Activated T-cell treated with anti-CD3 and anti-CD28 coated beads, Interleukin-2, amount 50 U/mL, for 24 hours (primary cell): ENCODE data around the gene ATP10A.

ENCODE experiments used
- DNase-seq: peaks from one replicate; pipeline ENCODE4 v3.0.0-alpha.2; 2020
- H3K27ac Mint-ChIP-seq: 2 replicates; pipeline ENCODE4 v1.8.0; 2020; ENCODE audit warnings: mild to moderate bottlenecking, mixed read lengths
- H3K27me3 Mint-ChIP-seq: 2 replicates; pipeline ENCODE4 v1.8.0; 2020; ENCODE audit warnings: mixed read lengths
- H3K36me3 Mint-ChIP-seq: 2 replicates; pipeline ENCODE4 v1.8.0; 2020; ENCODE audit warnings: low read depth, mixed read lengths
- H3K4me1 Mint-ChIP-seq: 2 replicates; pipeline ENCODE4 v1.8.0; 2020; ENCODE audit warnings: low read depth, mixed read lengths
- H3K4me3 Mint-ChIP-seq: 2 replicates; pipeline ENCODE4 v1.8.0; 2020; ENCODE audit warnings: mild to moderate bottlenecking, moderate library complexity, mixed read lengths
- H3K9me3 Mint-ChIP-seq: 2 replicates; pipeline ENCODE4 v1.8.0; 2020; ENCODE audit warnings: mixed read lengths

The ATP10A gene

DNA sequence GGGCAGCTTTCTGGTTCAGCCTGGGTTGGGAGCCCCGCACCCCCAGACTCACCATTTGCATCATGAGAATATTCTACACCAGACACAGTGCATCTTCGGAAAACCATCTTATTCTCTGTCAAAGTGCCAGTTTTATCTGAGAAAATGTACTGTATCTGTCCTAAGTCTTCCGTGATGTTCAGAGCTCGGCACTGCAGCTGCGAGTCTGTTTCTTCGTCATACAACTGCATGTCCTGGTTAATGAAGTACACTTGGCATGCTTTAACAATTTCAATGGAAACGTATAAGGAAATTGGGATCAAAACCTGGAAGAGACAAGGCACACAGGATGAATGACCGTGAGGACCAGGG lies 141.5 kb downstream of the ATP10A start:
- H3K9me3 Mint-ChIP-seq, result no peaks in the 10 kb centered on the region
- H3K27ac Mint-ChIP-seq, result no peak overlapping the region
- no peaks in the 10 kb centered on the region for H3K27me3 Mint-ChIP-seq
- DNase-seq, result no peak
- H3K4me1 Mint-ChIP-seq, result no peaks in the 10 kb centered on the region
- H3K4me3 Mint-ChIP-seq, result no peak overlapping the region
- peaks cover 89% of the 10 kb centered on the region for H3K36me3 Mint-ChIP-seq

- H3K9me3 Mint-ChIP-seq, result no peaks in the 10 kb centered on the region
- no peak for DNase-seq
- peaks cover 90% of the 10 kb centered on the region for H3K36me3 Mint-ChIP-seq
- H3K4me1 Mint-ChIP-seq, result no peaks in the 10 kb centered on the region
- no peaks in the 10 kb centered on the region for H3K27me3 Mint-ChIP-seq
- no peak overlapping the region for H3K4me3 Mint-ChIP-seq
- no peak overlapping the region for H3K27ac Mint-ChIP-seq
Measured at GRCh38 chr15:25719101-25719985, 143.8 kb downstream of the ATP10A start.

- no peaks in the 10 kb centered on the region for H3K27me3 Mint-ChIP-seq
- no peak overlapping the region for H3K4me3 Mint-ChIP-seq
- H3K36me3 Mint-ChIP-seq, result peaks cover 89% of the 10 kb centered on the region
- H3K4me1 Mint-ChIP-seq, result no peaks in the 10 kb centered on the region
- H3K9me3 Mint-ChIP-seq, result no peaks in the 10 kb centered on the region
- no peak for DNase-seq
- H3K27ac Mint-ChIP-seq, result no peak overlapping the region
Measured at GRCh38 chr15:25718597-25718996, 144.5 kb downstream of the ATP10A start.

DNA sequence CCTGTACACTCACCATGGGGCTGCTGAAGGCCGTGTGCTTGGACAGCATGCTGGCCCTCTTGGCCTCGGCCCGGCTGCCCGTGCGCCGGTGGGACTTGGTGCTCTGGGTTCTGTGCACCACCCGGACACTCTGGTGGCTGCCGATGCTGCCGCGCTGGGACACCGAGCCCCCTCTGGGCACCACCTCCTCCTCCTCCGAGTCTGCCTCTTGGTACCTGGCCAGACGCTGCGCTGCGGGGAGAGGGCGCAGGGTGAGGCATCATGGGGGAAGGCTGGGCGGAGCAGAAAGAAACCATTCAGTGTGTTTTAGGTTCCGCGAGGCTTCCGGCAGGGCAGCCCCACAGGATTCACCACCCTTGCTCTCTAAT lies 145.0 kb downstream of the ATP10A start:
- Mint-ChIP-seq H3K4me3 (no peak overlapping the region), H3K36me3 (peaks cover 90% of the 10 kb centered on the region), H3K27me3 (no peaks in the 10 kb centered on the region), H3K27ac (no peak overlapping the region), H3K9me3 (no peaks in the 10 kb centered on the region), H3K4me1 (no peaks in the 10 kb centered on the region)
- DNase-seq, result peak; percentile 29

GRCh38 chr15:25717457-25718168 lies 145.5 kb downstream of the ATP10A start:
- no peaks in the 10 kb centered on the region for H3K27me3 Mint-ChIP-seq
- no peaks in the 10 kb centered on the region for H3K9me3 Mint-ChIP-seq
- H3K36me3 Mint-ChIP-seq, result peaks cover 89% of the 10 kb centered on the region
- no peak overlapping the region for H3K27ac Mint-ChIP-seq
- H3K4me1 Mint-ChIP-seq, result no peaks in the 10 kb centered on the region
- peak; percentile 20 for DNase-seq
- no peak overlapping the region for H3K4me3 Mint-ChIP-seq

DNA sequence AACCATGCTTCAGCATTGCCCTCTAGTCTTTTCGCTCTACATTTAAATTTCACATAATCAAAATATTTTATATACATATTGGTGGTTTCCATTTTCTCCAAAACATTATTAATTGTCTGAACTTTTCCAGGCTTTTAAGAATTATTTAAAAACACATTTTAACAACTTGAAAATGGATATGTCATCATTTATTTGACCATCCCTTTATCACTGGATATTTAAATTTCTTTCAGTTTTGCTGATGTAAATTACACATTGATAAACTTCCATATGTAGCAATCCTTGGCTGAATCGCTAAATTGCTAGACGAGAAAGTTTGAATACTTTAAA lies 146.0 kb downstream of the ATP10A start:
- Mint-ChIP-seq H3K9me3 (no peaks in the 10 kb centered on the region), H3K4me3 (no peak overlapping the region), H3K36me3 (peaks cover 89% of the 10 kb centered on the region), H3K27ac (no peak overlapping the region), H3K27me3 (no peaks in the 10 kb centered on the region), H3K4me1 (no peaks in the 10 kb centered on the region)
- DNase-seq, result no peak

GRCh38 chr15:25716414-25717126 lies 146.6 kb downstream of the ATP10A start:
- H3K27ac Mint-ChIP-seq, result peak overlapping the region; percentile 29
- H3K9me3 Mint-ChIP-seq, result no peaks in the 10 kb centered on the region
- DNase-seq, result peak; percentile 3
- no peak overlapping the region for H3K4me3 Mint-ChIP-seq
- H3K4me1 Mint-ChIP-seq, result no peaks in the 10 kb centered on the region
- peaks cover 89% of the 10 kb centered on the region for H3K36me3 Mint-ChIP-seq
- H3K27me3 Mint-ChIP-seq, result no peaks in the 10 kb centered on the region

DNA sequence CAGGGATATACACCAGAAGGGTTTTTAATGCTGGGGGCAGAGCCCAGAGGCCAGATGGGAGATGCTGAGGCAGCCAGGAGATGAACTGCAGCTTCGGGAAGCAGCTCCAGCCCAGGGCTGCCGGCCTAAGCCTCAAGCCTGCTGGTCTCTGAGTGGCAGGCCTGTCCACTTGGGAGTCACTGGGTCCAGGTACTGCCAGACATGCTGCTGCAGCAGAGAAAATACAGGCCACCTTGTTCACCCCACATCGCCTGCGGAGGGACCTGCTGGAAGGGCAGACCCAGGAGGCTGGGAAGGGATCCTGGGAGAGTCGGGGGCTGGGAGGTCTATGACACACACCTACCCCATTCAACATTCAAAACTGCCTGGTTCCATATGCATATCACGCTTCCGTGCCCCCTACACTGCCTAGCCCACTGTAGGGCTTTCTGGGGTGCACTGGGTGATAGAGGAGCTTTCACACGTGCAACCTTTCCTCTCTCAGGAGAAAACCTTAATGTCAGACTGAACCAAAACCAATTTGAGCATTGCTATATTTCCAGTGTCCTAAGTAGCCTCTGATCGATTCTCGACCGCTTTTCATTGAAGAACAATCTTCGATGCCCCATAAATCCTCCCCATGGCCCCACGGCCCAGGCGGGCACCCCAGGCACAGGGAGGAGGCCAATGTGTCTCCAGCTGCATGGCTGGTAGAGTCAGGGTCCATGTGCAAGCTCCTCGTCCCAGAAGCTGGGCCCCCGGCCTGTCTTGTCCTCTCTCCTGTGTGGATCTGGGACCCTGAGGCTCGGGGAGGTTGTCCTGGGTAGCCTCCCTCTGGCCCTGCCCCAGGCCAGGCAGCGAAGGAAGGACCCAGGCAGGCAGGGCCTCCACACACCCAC lies 147.4 kb downstream of the ATP10A start:
- Mint-ChIP-seq H3K9me3 (no peaks in the 10 kb centered on the region), H3K36me3 (peaks cover 88% of the 10 kb centered on the region), H3K4me1 (no peaks in the 10 kb centered on the region), H3K4me3 (no peak overlapping the region), H3K27ac (peak overlapping the region; percentile 37), H3K27me3 (no peaks in the 10 kb centered on the region)
- DNase-seq, result peak; percentile 28

DNA sequence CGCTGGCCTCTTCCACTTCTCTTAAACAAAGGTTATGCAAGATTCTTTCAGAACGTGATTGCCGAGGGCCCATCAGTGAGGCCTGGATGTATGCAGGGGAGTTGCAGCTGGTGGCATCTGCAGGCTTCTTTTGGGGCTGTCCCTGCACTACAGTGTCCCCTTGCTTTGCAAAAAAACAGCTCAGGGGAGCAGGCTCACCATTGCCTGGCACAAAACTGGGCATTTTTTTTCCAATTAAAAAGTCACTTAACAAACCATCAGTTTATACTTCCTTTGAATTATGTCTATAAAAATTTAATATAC lies 148.6 kb downstream of the ATP10A start:
- no peaks in the 10 kb centered on the region for H3K9me3 Mint-ChIP-seq
- H3K27ac Mint-ChIP-seq, result no peak overlapping the region
- H3K4me3 Mint-ChIP-seq, result no peak overlapping the region
- DNase-seq, result peak; percentile 12
- no peaks in the 10 kb centered on the region for H3K4me1 Mint-ChIP-seq
- peaks cover 82% of the 10 kb centered on the region for H3K36me3 Mint-ChIP-seq
- no peaks in the 10 kb centered on the region for H3K27me3 Mint-ChIP-seq

- H3K4me3 Mint-ChIP-seq, result no peak overlapping the region
- H3K27ac Mint-ChIP-seq, result no peak overlapping the region
- no peaks in the 10 kb centered on the region for H3K4me1 Mint-ChIP-seq
- H3K9me3 Mint-ChIP-seq, result no peaks in the 10 kb centered on the region
- peak; percentile 21 for DNase-seq
- H3K27me3 Mint-ChIP-seq, result no peaks in the 10 kb centered on the region
- peaks cover 82% of the 10 kb centered on the region for H3K36me3 Mint-ChIP-seq
Measured at GRCh38 chr15:25713736-25714537, 149.2 kb downstream of the ATP10A start.

- Mint-ChIP-seq H3K4me1 (no peaks in the 10 kb centered on the region), H3K27me3 (no peaks in the 10 kb centered on the region), H3K4me3 (no peak overlapping the region), H3K27ac (no peak overlapping the region), H3K9me3 (no peaks in the 10 kb centered on the region), H3K36me3 (peaks cover 81% of the 10 kb centered on the region)
- no peak for DNase-seq
Measured at GRCh38 chr15:25712961-25713355, 150.2 kb downstream of the ATP10A start.

DNA sequence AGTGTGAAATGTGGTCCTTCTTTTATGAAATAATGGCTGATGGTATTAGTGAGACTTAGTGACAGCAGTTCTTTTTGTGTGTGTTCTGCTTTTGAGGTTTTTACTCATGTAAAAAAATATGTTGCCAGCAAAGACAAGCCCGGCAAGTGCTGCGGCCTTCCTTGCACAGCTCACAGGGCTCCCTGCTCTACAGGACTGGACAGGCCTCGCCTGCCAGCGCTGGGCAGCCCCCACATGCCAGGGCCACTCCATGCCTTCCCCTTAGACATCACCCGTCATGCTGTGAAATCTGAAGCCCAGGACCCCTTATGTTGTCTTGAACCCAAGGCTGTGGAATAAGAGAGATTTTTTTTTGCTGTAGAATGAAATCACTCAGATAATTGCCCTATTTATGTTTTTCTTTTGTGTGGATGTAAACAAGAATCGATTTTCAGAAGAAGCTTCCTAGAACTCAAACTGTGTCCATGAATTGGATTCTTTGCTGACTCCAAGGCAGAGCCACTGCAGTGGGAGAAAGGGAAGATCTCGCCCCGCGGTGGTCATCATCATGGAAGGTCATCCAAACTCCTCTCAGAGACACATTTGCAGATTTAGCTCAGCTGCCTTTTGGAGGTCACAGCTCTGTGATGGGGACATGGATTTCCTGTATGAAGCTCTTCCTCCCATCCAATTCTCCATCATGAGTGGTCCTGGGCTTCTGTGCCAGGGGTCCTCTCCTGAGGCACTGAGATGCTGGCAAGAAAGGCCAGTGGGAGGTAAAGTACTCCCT lies 150.8 kb downstream of the ATP10A start:
- H3K4me3 Mint-ChIP-seq, result no peak overlapping the region
- peak; percentile 14 for DNase-seq
- no peak overlapping the region for H3K27ac Mint-ChIP-seq
- H3K27me3 Mint-ChIP-seq, result no peaks in the 10 kb centered on the region
- H3K9me3 Mint-ChIP-seq, result no peaks in the 10 kb centered on the region
- H3K4me1 Mint-ChIP-seq, result no peaks in the 10 kb centered on the region
- peaks cover 80% of the 10 kb centered on the region for H3K36me3 Mint-ChIP-seq

GRCh38 chr15:25711691-25712090 lies 151.4 kb downstream of the ATP10A start:
- no peaks in the 10 kb centered on the region for H3K9me3 Mint-ChIP-seq
- H3K4me1 Mint-ChIP-seq, result no peaks in the 10 kb centered on the region
- peak; percentile 16 for DNase-seq
- no peaks in the 10 kb centered on the region for H3K27me3 Mint-ChIP-seq
- peaks cover 80% of the 10 kb centered on the region for H3K36me3 Mint-ChIP-seq
- peak overlapping the region; percentile 40 for H3K27ac Mint-ChIP-seq
- no peak overlapping the region for H3K4me3 Mint-ChIP-seq
